H1 (cell line): ENCODE measurements around the gene NDST3. TPM values are rescaled to one million over a fixed set of nuclear protein-coding genes. Genes with fewer than 3 reads are reported as not detected.

Source experiments
- CTCF ChIA-PET: fragments of 300-600 bp; sonication (Branson Sonifier 250); formaldehyde crosslinking; loops from one replicate; lab custom pipeline; 2021; ENCODE audit not compliant: partially characterized antibody; lab: Charles Lee
- POLR2A ChIA-PET: fragments of 300-600 bp; sonication (Branson Sonifier 250); formaldehyde crosslinking; loops from one replicate; lab custom pipeline; 2021; ENCODE audit warnings: inconsistent platforms; ENCODE audit not compliant: partially characterized antibody; lab: Charles Lee
- DNase-seq, 2 experiments: peaks; one replicate each; pipeline versions ENCODE4 v3.0.0 to v3.0.0-alpha.2; 2010 to 2022; ENCODE audit warnings: low spot score in 2 of 2, low read depth in 1 of 2, mixed read lengths in 1 of 2
- FAIRE-seq: peaks from 2 replicates; lab custom pipeline; 2011; peaks lifted over from hg19 to GRCh38; lab: Jason Lieb, UNC
- H2AFZ ChIP-seq: 2 replicates; pipeline ENCODE4 v1.8.1; 2012; ENCODE audit warnings: low read length, inconsistent platforms
- H2AK5ac ChIP-seq: 2 replicates; pipeline ENCODE4 v1.6.1; 2013; ENCODE audit warnings: low read depth, low read length
- H2BK120ac ChIP-seq: replicated peaks from 2 replicates; pipeline ENCODE3; 2013; ENCODE audit warnings: low read depth, low read length, inconsistent platforms
- H2BK12ac ChIP-seq: 2 replicates; pipeline ENCODE4 v1.6.1; 2013; ENCODE audit warnings: low read depth, low read length
- H2BK15ac ChIP-seq: 2 replicates; pipeline ENCODE4 v1.6.1; 2013; ENCODE audit warnings: low read length
- H2BK20ac ChIP-seq: 2 replicates; pipeline ENCODE4 v1.6.1; 2013; ENCODE audit warnings: low read length
- H2BK5ac ChIP-seq: 2 replicates; pipeline ENCODE4 v1.6.1; 2013; ENCODE audit warnings: low read depth, low read length
- H3K14ac ChIP-seq: 2 replicates; pipeline ENCODE4 v1.6.1; 2013; ENCODE audit warnings: inconsistent platforms; ENCODE audit not compliant: insufficient read length
- H3K18ac ChIP-seq: 2 replicates; pipeline ENCODE4 v1.6.1; 2013; ENCODE audit warnings: low read length; ENCODE audit errors: extremely low read depth
- H3K23ac ChIP-seq: 2 replicates; pipeline ENCODE4 v1.6.1; 2013; ENCODE audit warnings: inconsistent platforms; ENCODE audit not compliant: insufficient read length
- H3K23me2 ChIP-seq: 2 replicates; pipeline ENCODE4 v1.6.1; 2013; ENCODE audit warnings: low read depth, low read length
- H3K27ac ChIP-seq: 2 replicates; pipeline ENCODE4 v1.6.1; 2011; ENCODE audit warnings: low read depth, low read length, inconsistent platforms
- H3K27me3 ChIP-seq, 4 experiments: replicated peaks in 1 of 4; 1 replicate in 1 of 4; 2 replicates in 3 of 4; pipeline versions ENCODE4 v1.6.1 to v1.8.1; 2011 to 2013; ENCODE audit warnings: low read length in 3 of 4, mild to moderate bottlenecking in 3 of 4, inconsistent platforms in 2 of 4, mixed read lengths in 2 of 4, moderate library complexity in 1 of 4; ENCODE audit not compliant: control insufficient read depth in 3 of 4, insufficient read depth in 3 of 4; ENCODE audit errors: extremely low read depth in 1 of 4
- H3K36me3 ChIP-seq, 4 experiments: 2 replicates each; pipeline versions ENCODE4 v1.6.1 to v1.8.1; 2011 to 2013; ENCODE audit warnings: mild to moderate bottlenecking in 4 of 4, low read length in 3 of 4, moderate library complexity in 2 of 4, control low read depth in 1 of 4, inconsistent platforms in 1 of 4; ENCODE audit not compliant: insufficient read depth in 4 of 4, control insufficient read depth in 2 of 4
- H3K4ac ChIP-seq: replicated peaks from 2 replicates; pipeline ENCODE3; 2013; ENCODE audit warnings: low read length, low read depth, mixed read lengths, inconsistent platforms; ENCODE audit not compliant: insufficient read length
- H3K4me1 ChIP-seq, 4 experiments: replicated peaks in 1 of 4; 1 replicate in 1 of 4; 2 replicates in 3 of 4; pipeline versions ENCODE4 v1.6.1 to v1.8.1; 2011 to 2013; ENCODE audit warnings: low read length in 3 of 4, inconsistent platforms in 2 of 4, mixed read lengths in 1 of 4; ENCODE audit not compliant: insufficient read depth in 4 of 4, control insufficient read depth in 3 of 4
- H3K4me2 ChIP-seq, 2 experiments: 2 replicates each; pipeline versions ENCODE4 v1.6.1 to v1.8.1; 2011 to 2013; ENCODE audit warnings: low read depth in 2 of 2, low read length in 2 of 2, control low read depth in 1 of 2, inconsistent platforms in 1 of 2, mild to moderate bottlenecking in 1 of 2; ENCODE audit not compliant: insufficient read depth in 1 of 2
- H3K4me3 ChIP-seq, 4 experiments: fragments of 200-600, 300-600 bp in 1 of 4; sonication (generic), shearing (Covaris generic), sonication (Bioruptor Twin) in 1 of 4; 2 replicates each; pipeline versions ENCODE4 v1.5.1 to v1.8.1; 2011 to 2016; ENCODE audit warnings: low read length in 4 of 4, low read depth in 3 of 4, control low read depth in 2 of 4, inconsistent platforms in 2 of 4, mild to moderate bottlenecking in 2 of 4, mixed read lengths in 1 of 4, moderate library complexity in 1 of 4; ENCODE audit not compliant: insufficient read depth in 2 of 4; ENCODE audit errors: extremely low read depth in 1 of 4
- H3K56ac ChIP-seq: replicated peaks from 2 replicates; pipeline ENCODE3; 2013; ENCODE audit warnings: low read depth, mild to moderate bottlenecking, mixed read lengths, low read length, inconsistent platforms; ENCODE audit not compliant: insufficient read length
- H3K79me1 ChIP-seq: 2 replicates; pipeline ENCODE4 v1.6.1; 2013; ENCODE audit warnings: low read depth, low read length, control low read depth
- H3K79me2 ChIP-seq, 2 experiments: 2 replicates each; pipeline versions ENCODE4 v1.6.1 to v1.8.1; 2012 to 2013; ENCODE audit warnings: low read length in 2 of 2, mild to moderate bottlenecking in 2 of 2, inconsistent platforms in 1 of 2; ENCODE audit not compliant: insufficient read depth in 2 of 2, control insufficient read depth in 1 of 2
- H3K9ac ChIP-seq, 4 experiments: replicated peaks in 1 of 4; 1 replicate in 1 of 4; 2 replicates in 3 of 4; pipeline versions ENCODE4 v1.6.1 to v1.8.1; 2011 to 2013; ENCODE audit warnings: low read depth in 3 of 4, low read length in 3 of 4, control low read depth in 2 of 4, mild to moderate bottlenecking in 2 of 4, moderate library complexity in 2 of 4, inconsistent platforms in 1 of 4; ENCODE audit errors: extremely low read depth in 1 of 4
- H3K9me3 ChIP-seq, 2 experiments: 2 replicates each; pipeline versions ENCODE4 v1.6.1 to v1.8.1; 2012 to 2013; ENCODE audit warnings: mild to moderate bottlenecking in 2 of 2, moderate library complexity in 2 of 2, control low read depth in 1 of 2, inconsistent platforms in 1 of 2, low read depth in 1 of 2, low read length in 1 of 2, mixed read lengths in 1 of 2; ENCODE audit not compliant: insufficient read depth in 2 of 2
- H4K20me1 ChIP-seq, 2 experiments: replicated peaks in 1 of 2; 2 replicates each; pipeline versions ENCODE3 to v1.8.1; 2011 to 2013; ENCODE audit warnings: inconsistent platforms in 2 of 2, low read length in 2 of 2, mild to moderate bottlenecking in 1 of 2; ENCODE audit not compliant: insufficient read depth in 2 of 2, control insufficient read depth in 1 of 2
- H4K5ac ChIP-seq: 2 replicates; pipeline ENCODE4 v1.6.1; 2013; ENCODE audit warnings: low read length, low read depth, mixed read lengths, inconsistent platforms; ENCODE audit not compliant: insufficient read length
- H4K8ac ChIP-seq: 2 replicates; pipeline ENCODE4 v1.8.0; 2013; ENCODE audit warnings: mild to moderate bottlenecking, moderate library complexity, low read length, inconsistent platforms; ENCODE audit not compliant: insufficient read depth; ENCODE audit errors: extremely low read depth
- H4K91ac ChIP-seq: replicated peaks from 2 replicates; pipeline ENCODE3; 2013; ENCODE audit warnings: low read length, mixed read lengths, inconsistent platforms; ENCODE audit not compliant: insufficient read length
- CHD2 ChIP-seq: IDR thresholded peaks from 2 replicates; pipeline ENCODE4 v1.6.1; 2012; ENCODE audit warnings: low read length, improper control_type of control experiment
- EGR1 ChIP-seq: IDR thresholded peaks from 2 replicates; pipeline ENCODE4 v1.6.1; 2011; ENCODE audit warnings: low read depth, low read length, borderline replicate concordance
- KDM5A ChIP-seq: fragments of 200-600 bp; IDR thresholded peaks from 2 replicates; pipeline ENCODE4 v1.7.1; 2012; ENCODE audit warnings: mild to moderate bottlenecking, low read length, inconsistent platforms, mixed read lengths
- NANOG ChIP-seq: IDR thresholded peaks from 2 replicates; pipeline ENCODE4 v1.6.1; 2011; ENCODE audit warnings: low read length, low read depth, mild to moderate bottlenecking, inconsistent platforms; ENCODE audit not compliant: insufficient read depth, poor library complexity, severe bottlenecking
- POLR2A ChIP-seq, 2 experiments: IDR thresholded peaks; 1 replicate in 1 of 2; 2 replicates in 1 of 2; pipeline ENCODE4 v1.6.1; 2011; ENCODE audit warnings: low read depth in 2 of 2, low read length in 2 of 2, mild to moderate bottlenecking in 2 of 2; ENCODE audit errors: control extremely low read depth in 1 of 2
- RNF2 ChIP-seq: fragments of 200-900, 300-1000 bp; sonication (generic); IDR thresholded peaks from 2 replicates; pipeline ENCODE4 v1.7.1; 2016; ENCODE audit warnings: borderline replicate concordance, low read depth, mild to moderate bottlenecking, antibody characterized with exemption, low read length; ENCODE audit not compliant: poor library complexity, severe bottlenecking; ENCODE audit errors: missing control alignments
- SIRT6 ChIP-seq: IDR thresholded peaks from one replicate; pipeline ENCODE4 v1.7.1; 2012; ENCODE audit warnings: low read length, inconsistent platforms
- TBP ChIP-seq: IDR thresholded peaks from 2 replicates; pipeline ENCODE4 v1.6.1; 2011; ENCODE audit warnings: low read depth, low read length, improper control_type of control experiment
- TCF12 ChIP-seq: IDR thresholded peaks from 2 replicates; pipeline ENCODE4 v1.6.1; 2011; ENCODE audit warnings: low read depth, mild to moderate bottlenecking, low read length
- WGBS, 2 experiments: shearing (Covaris generic) in 1 of 2; methylation state at CpG; one replicate each; pipeline versions ENCODE4 v1.1.6 to v1.1.7; 2013 to 2015; ENCODE audit warnings: low lambda C conversion rate in 2 of 2, mixed read lengths in 2 of 2, inconsistent platforms in 1 of 2, low coverage in 1 of 2, missing lambda C conversion rate in 1 of 2; ENCODE audit not compliant: insufficient replicate concordance in 2 of 2, insufficient coverage in 1 of 2, insufficient read length in 1 of 2; ENCODE audit errors: extremely low coverage in 1 of 2, missing lambda C conversion rate in 1 of 2; 5-methylcytosine and 5-hydroxymethylcytosine counted together
- polyA plus RNA-seq, 7 experiments: library from polyadenylated mRNA; depleted of rRNA in 3 of 7; stranded (reverse) in 5 of 7; unstranded in 2 of 7; fragments of >200 nt in 5 of 7; fragments of 200-250 nt in 2 of 7; gene quantifications; 1 replicate in 5 of 7; 2 replicates in 1 of 7; 4 replicates in 1 of 7; pipeline versions ENCODE4 v1.2.1 to v1.2.3, GENCODE V29; 2011 to 2013; ENCODE audit warnings: missing spikeins in 2 of 7, mixed read lengths in 2 of 7
- total RNA-seq: library from RNA; stranded (reverse); fragmentation: NEBNext Ultra II Directional; extraction: Animal tissue kit (Norgen Biotek cat#: 25700); gene quantifications from 2 replicates; pipeline ENCODE4 v1.2.1, GENCODE V29; 2021
- TF ChIP-seq, protein P1 (sequence below), 3 experiments: IDR thresholded peaks; 1 replicate in 2 of 3; 2 replicates in 1 of 3; pipeline versions ENCODE4 v1.5.1 to v1.6.1; 2011; ENCODE audit warnings: low read length in 3 of 3, mild to moderate bottlenecking in 3 of 3, inconsistent platforms in 2 of 3, low read depth in 1 of 3, moderate library complexity in 1 of 3; ENCODE audit not compliant: insufficient read depth in 1 of 3; ENCODE audit errors: control extremely low read depth in 1 of 3
- TF ChIP-seq, protein P2 (sequence below): IDR thresholded peaks from 2 replicates; pipeline ENCODE4 v1.6.1; 2012; ENCODE audit warnings: inconsistent platforms

Gene NDST3
- total and polyA plus RNA-seq, 2 of the 8 experiments (the other 6 are each of a cell fraction or from before 2014, with no cell fraction given): 0.35 to 0.60 TPM

- Histone ChIP-seq H3K18ac (no peak overlapping the region), H3K4me1 (no peaks in the 10 kb centered on the region), H3K56ac (no peak overlapping the region), H2BK5ac (no peak overlapping the region), H3K4me2 (no peak overlapping the region), H2AFZ (no peak overlapping the region), H3K27me3 (no peaks in the 10 kb centered on the region), H3K4me3 (no peak overlapping the region), H3K36me3 (no peaks in the 10 kb centered on the region), H3K79me1 (no peaks in the 10 kb centered on the region), H3K27ac (no peak overlapping the region), H2BK15ac (no peak overlapping the region), H2BK12ac (no peak overlapping the region), H3K9ac (no peak overlapping the region), H2BK120ac (no peak overlapping the region), H3K14ac (no peak overlapping the region), H3K4ac (no peak overlapping the region), H3K9me3 (no peaks in the 10 kb centered on the region), H4K8ac (no peak overlapping the region; the same call in 1 of the 2 replicates), H2AK5ac (no peak overlapping the region), H2BK20ac (no peak overlapping the region), H3K79me2 (no peaks in the 10 kb centered on the region), H3K23ac (no peak overlapping the region), H4K5ac (no peak overlapping the region), H3K23me2 (no peaks in the 10 kb centered on the region), H4K91ac (no peak overlapping the region), H4K20me1 (no peaks in the 10 kb centered on the region)
- 86% methylated on average over 2 of the region's 2 CpGs; no CpG with 5 or more reads in 1 of the 2 experiments for WGBS, 2 experiments
- ChIA-PET CTCF (interaction anchor here (0.6 to 1.0 kb wide), 3 partner anchors 13 to 1278 kb away, joined by 3 to 5 read pairs (median 4); no protein-coding TSS in a partner anchor), POLR2A (interaction anchor here (0.6 kb wide), 1 partner anchor 19 kb away, joined by 4 read pairs; no protein-coding TSS in a partner anchor)
- DNase-seq (no peak), FAIRE-seq (no peak)
- TF ChIP-seq, protein P1, sequence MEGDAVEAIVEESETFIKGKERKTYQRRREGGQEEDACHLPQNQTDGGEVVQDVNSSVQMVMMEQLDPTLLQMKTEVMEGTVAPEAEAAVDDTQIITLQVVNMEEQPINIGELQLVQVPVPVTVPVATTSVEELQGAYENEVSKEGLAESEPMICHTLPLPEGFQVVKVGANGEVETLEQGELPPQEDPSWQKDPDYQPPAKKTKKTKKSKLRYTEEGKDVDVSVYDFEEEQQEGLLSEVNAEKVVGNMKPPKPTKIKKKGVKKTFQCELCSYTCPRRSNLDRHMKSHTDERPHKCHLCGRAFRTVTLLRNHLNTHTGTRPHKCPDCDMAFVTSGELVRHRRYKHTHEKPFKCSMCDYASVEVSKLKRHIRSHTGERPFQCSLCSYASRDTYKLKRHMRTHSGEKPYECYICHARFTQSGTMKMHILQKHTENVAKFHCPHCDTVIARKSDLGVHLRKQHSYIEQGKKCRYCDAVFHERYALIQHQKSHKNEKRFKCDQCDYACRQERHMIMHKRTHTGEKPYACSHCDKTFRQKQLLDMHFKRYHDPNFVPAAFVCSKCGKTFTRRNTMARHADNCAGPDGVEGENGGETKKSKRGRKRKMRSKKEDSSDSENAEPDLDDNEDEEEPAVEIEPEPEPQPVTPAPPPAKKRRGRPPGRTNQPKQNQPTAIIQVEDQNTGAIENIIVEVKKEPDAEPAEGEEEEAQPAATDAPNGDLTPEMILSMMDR (IDR thresholded peaks at IDR 0.05; ENCODE audit: control extremely low read depth in 1 of 3, insufficient read depth in 1 of 3, low read depth in 1 of 3, low read length in 3 of 3): no peak
- TF ChIP-seq EGR1 (no peak), CHD2 (no peak), NANOG (no peak), KDM5A (no peak), SIRT6 (no peak), TCF12 (no peak), RNF2 (no peak), TBP (no peak), POLR2A (IDR thresholded peaks at IDR 0.05; ENCODE audit: control extremely low read depth in 1 of 2, low read depth in 2 of 2, low read length in 2 of 2) (no peak)
- TF ChIP-seq, protein P2, sequence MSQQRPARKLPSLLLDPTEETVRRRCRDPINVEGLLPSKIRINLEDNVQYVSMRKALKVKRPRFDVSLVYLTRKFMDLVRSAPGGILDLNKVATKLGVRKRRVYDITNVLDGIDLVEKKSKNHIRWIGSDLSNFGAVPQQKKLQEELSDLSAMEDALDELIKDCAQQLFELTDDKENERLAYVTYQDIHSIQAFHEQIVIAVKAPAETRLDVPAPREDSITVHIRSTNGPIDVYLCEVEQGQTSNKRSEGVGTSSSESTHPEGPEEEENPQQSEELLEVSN: no peak
These were observed 203.2 kb downstream of the NDST3 start for GRCh38 chr4:118237531-118237930.
